Liver (tissue), 3 donors: ENCODE results near the gene DOC2B.

ENCODE experiments used
- GABPA ChIP-seq, 2 donors: IDR thresholded peaks in 1 of 2; conservative IDR thresholded peaks in 1 of 2; 2 replicates each; pipeline ENCODE4 v1.6.1; 2016; ENCODE audit warnings: antibody characterized with exemption in 2 of 2, mild to moderate bottlenecking in 1 of 2, moderate library complexity in 1 of 2
- NR2F2 ChIP-seq: IDR thresholded peaks from 2 replicates; pipeline ENCODE4 v1.6.1; 2016; ENCODE audit warnings: antibody characterized with exemption
- REST ChIP-seq: IDR thresholded peaks from 2 replicates; pipeline ENCODE4 v1.6.1; 2016; ENCODE audit warnings: antibody characterized with exemption, mild to moderate bottlenecking
- RXRA ChIP-seq, 2 donors: IDR thresholded peaks; 2 replicates each; pipeline ENCODE4 v1.6.1; 2017 to 2018; ENCODE audit warnings: antibody characterized with exemption in 2 of 2, mild to moderate bottlenecking in 1 of 2
- SP1 ChIP-seq: IDR thresholded peaks from 2 replicates; pipeline ENCODE4 v1.6.1; 2018; ENCODE audit warnings: antibody characterized with exemption, mild to moderate bottlenecking
- TAF1 ChIP-seq: conservative IDR thresholded peaks from 2 replicates; pipeline ENCODE4 v1.6.1; 2016; ENCODE audit warnings: antibody characterized with exemption, mild to moderate bottlenecking
- YY1 ChIP-seq: IDR thresholded peaks from 2 replicates; pipeline ENCODE4 v1.6.1; 2016; ENCODE audit warnings: antibody characterized with exemption, mild to moderate bottlenecking
- ZBTB33 ChIP-seq: IDR thresholded peaks from 2 replicates; pipeline ENCODE4 v1.6.1; 2016; ENCODE audit warnings: antibody characterized with exemption
- TF ChIP-seq, protein P1 (sequence below): fragments of 150-350 bp; IDR thresholded peaks from 2 replicates; pipeline ENCODE4 v1.5.1; 2017; ENCODE audit warnings: improper control_type of control experiment, low read depth, low read length; ENCODE audit not compliant: missing input control
- TF ChIP-seq, protein P2 (sequence below): IDR thresholded peaks from 2 replicates; pipeline ENCODE4 v1.6.1; 2016; ENCODE audit warnings: antibody characterized with exemption
- TF ChIP-seq, protein P3 (sequence below): IDR thresholded peaks from 2 replicates; pipeline ENCODE4 v1.6.1; 2016; ENCODE audit warnings: antibody characterized with exemption
- donor health status: healthy.
- donor health status: healthy.

GRCh38 chr17:177762-178161 is 3.7 kb downstream of the DOC2B start:
- TF ChIP-seq, protein P1, sequence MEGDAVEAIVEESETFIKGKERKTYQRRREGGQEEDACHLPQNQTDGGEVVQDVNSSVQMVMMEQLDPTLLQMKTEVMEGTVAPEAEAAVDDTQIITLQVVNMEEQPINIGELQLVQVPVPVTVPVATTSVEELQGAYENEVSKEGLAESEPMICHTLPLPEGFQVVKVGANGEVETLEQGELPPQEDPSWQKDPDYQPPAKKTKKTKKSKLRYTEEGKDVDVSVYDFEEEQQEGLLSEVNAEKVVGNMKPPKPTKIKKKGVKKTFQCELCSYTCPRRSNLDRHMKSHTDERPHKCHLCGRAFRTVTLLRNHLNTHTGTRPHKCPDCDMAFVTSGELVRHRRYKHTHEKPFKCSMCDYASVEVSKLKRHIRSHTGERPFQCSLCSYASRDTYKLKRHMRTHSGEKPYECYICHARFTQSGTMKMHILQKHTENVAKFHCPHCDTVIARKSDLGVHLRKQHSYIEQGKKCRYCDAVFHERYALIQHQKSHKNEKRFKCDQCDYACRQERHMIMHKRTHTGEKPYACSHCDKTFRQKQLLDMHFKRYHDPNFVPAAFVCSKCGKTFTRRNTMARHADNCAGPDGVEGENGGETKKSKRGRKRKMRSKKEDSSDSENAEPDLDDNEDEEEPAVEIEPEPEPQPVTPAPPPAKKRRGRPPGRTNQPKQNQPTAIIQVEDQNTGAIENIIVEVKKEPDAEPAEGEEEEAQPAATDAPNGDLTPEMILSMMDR: no peak
- TF ChIP-seq GABPA (IDR thresholded peaks at IDR 0.05 in 1 of 2, conservative IDR thresholded peaks at IDR 0.05 in 1 of 2) (no peak), YY1 (no peak), REST (no peak), RXRA (IDR thresholded peaks at IDR 0.05) (no peak), SP1 (no peak), TAF1 (no peak), ZBTB33 (no peak), NR2F2 (no peak)
- TF ChIP-seq, protein P2, sequence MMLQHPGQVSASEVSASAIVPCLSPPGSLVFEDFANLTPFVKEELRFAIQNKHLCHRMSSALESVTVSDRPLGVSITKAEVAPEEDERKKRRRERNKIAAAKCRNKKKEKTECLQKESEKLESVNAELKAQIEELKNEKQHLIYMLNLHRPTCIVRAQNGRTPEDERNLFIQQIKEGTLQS: no peak
- TF ChIP-seq, protein P3, sequence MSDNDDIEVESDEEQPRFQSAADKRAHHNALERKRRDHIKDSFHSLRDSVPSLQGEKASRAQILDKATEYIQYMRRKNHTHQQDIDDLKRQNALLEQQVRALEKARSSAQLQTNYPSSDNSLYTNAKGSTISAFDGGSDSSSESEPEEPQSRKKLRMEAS: no peak
